GM18909 (cell line): ENCODE results near the gene UCK2.
"Not testable (repeated sequence)": the region's sequence is repeated elsewhere in the genome, so short reads cannot be mapped to it uniquely, and the experiment has no call there.

Experiments
- ATAC-seq: cut with Tn5 transposase; IDR thresholded peaks from one replicate; pipeline ENCODE4 v1.9.1; 2021; ENCODE audit warnings: mild to moderate bottlenecking; ENCODE audit not compliant: unreplicated experiment, poor library complexity

Gene UCK2

DNA sequence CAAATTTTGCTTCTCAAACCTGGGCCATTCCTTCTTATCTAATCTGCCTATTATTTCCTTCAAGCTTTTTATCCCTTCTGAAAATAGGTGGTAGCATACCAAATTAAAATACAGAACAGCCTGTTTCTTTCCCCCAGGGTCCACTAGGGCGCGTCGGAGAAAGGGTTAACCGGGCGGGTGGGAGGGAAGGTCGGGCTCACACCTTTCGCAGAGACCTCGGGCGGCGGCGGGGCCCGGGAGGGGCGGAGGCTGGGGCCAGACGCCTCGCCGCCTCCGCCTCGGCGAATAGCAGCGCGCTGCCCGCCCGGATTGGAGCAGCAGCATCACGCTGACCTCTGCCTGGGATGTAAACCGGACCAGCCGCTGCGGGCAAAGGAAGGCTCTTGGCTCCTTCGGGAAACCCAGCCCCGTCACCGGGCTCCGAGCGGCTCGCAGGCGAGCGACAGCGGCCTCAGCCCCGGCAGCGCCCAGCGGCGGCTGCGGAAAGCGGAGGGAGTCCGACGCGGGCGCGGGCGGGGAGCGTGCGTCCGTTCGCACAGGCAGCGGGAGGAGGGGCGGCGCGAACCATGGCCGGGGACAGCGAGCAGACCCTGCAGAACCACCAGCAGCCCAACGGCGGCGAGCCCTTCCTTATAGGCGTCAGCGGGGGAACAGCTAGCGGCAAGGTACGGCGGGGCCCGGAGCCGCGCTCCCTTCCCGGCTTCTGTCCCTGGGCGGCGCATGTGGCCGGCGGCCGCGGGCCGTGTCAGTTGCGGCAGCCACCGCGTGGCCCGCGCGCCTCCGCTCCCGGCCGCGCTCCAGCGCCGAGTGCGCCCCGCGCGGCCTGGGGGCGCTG lies at the start of gene UCK2:
Gene UCK2, plus strand, starts transcription at position 347 of the 835 bp plus-strand sequence. Its CDS starts 220 bp downstream, at position 567.
- peak; percentile 72 for ATAC-seq

DNA sequence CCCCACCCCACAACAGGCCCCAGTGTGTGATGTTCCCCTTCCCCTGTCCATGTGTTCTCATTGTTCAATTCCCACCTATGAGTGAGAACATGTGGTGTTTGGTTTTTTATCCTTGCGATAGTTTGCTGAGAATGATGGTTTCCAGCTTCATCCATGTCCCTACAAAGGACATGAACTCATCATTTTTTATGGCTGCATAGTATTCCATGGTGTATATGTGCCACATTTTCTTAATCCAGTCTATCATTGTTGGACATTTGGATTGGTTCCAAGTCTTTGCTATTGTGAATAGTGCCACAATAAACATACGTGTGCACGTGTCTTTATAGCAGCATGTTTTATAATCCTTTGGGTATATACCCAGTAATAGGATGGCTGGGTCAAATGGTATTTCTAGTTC lies 49.2 kb upstream of the UCK2 start:
- ATAC-seq, result not testable (repeated sequence)

DNA sequence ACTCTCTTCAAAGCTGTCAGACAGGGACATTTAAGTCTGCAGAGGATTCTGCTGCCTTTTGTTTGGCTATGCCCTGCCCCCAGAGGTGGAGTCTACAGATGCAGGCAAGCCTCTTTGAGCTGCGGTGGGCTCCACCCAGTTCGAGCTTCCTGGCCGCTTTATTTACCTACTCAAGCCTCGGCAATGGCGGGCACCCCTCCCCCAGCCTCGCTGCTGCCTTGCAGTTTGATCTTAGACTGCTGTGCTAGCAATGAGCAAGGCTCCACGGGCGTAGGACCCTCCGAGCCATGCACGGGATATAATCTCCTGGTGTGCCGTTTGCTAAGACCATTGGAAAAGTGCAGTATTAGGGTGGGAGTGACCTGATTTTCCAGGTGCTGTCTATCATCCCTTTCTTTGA lies 43.9 kb upstream of the UCK2 start:
- not testable (repeated sequence) for ATAC-seq

DNA sequence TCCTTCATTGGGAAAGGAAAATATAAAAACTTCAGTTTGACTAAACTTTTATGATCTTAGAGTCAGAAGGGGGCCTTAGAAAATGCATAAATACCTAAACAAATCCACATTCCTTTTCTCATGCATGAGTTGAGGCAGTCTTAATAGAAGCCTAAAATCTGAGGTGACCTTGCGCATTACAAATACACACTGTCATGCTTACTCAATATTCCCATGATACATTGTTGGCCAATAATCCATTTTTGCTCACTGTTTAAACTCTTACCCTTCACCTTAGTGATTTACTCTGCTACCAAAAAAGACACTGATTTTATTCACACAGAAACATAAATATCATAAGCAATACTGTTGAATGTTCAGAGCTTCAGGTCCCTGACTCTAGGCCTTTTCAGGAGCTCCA lies 39.7 kb upstream of the UCK2 start:
- no peak for ATAC-seq

DNA sequence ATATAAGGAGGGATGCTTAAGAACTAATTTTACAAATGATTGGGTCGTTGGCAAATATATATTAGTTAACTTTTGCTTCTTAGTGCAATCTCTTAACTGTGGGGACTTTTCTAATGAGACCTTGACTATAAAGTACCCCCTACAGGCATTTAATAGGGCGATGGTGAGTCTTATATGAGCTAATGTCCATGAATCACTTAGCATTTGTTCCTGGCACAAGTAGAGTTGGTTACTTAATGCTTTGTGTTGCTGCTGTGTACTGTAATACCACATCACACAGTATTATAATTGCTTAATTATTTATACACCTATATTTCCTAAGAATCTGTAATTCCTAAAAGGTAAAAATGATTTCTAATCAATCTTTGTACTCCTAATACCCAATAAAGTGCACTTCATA lies 33.5 kb upstream of the UCK2 start:
- ATAC-seq, result no peak

DNA sequence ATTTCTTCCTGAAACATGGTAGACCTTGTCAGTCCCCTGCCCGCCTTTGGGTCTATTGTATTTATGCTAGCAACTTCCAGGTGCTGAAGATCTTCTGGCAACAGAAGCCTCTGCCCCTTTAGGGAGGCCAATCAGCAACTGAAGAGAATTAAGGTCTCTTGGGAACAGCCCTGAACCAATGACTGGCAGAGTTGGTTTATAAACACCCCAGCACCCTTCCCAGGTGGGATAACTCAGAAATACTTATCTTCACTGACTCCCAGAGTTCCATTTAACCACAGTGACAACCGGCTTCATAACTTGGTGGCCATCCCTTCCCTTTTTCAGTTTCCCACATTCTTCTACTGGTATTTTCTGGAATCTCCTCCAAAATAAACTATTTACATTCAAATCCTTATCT lies 31.5 kb upstream of the UCK2 start:
- ATAC-seq, result no peak

DNA sequence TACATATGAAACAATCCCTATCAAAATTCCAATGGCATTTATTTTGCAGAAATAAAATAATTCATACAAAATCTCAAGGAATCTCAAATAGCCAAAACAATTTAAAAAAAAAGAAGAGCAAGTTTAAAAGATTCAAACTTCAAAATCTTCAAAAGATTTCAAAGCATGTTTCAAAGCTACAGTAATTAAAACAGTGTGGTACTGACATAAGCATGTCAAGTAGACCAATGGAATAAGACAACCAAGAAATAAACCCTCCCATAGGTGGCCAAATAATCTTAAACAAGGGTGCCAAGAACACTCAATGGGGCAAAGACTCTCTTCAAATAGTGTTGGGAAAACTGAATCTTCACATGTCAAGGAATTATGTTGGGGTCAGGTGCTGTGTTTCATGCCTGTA lies 28.0 kb upstream of the UCK2 start:
- no peak for ATAC-seq

DNA sequence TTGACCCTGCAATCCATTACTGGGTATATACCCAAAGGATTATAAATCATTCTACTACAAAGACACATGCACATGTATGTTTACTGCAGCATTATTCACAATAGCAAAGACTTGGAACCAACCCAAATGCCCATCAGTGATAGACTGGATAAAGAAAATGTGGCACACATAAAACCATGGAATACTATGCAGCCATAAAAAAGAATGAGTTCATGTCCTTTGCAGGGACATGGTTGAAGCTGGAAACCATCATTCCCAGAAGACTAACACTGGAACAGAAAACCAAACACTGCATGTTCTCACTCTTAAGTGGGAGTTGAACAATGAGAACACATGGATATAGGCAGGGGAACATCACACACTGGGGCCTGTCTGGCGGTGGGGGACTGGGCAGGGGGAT lies 22.9 kb upstream of the UCK2 start:
- not testable (repeated sequence) for ATAC-seq

DNA sequence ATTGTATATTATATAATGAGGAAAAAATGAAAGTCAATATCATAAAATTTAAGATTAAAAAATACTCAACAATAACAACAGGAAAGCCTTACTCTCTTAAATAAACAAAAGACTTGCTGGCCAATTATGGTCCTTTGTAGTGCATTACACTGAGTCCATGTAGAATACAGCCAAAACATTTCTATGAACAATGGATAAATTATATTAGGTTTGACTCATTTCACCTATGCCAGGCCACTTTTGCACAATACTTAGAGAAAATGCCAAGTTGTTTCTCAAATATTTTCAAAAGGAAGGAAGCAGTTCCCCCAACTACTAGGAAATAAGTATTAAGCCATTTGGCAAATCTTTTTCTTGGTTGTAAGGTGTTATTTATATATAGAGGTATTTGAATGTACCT lies 19.8 kb upstream of the UCK2 start:
- ATAC-seq, result no peak

DNA sequence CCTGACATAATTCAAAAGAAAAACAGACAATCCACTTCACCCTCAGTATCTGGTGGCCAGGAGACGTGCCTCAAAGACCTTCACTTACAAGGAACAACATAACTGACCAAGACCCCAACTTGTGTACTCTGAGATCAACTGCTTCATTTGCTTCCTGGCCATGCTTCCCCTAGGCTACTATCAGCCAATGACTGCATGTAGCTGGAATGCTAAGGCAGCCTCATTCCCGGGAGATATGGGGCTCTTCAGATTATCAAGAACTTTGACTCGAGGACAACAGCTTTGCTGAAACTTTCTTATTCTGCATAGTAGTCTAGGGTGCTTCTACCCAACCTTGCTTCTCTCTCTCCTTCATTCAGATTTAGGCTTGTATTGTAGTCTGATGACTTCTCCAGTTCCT lies 11.7 kb upstream of the UCK2 start:
- no peak for ATAC-seq

DNA sequence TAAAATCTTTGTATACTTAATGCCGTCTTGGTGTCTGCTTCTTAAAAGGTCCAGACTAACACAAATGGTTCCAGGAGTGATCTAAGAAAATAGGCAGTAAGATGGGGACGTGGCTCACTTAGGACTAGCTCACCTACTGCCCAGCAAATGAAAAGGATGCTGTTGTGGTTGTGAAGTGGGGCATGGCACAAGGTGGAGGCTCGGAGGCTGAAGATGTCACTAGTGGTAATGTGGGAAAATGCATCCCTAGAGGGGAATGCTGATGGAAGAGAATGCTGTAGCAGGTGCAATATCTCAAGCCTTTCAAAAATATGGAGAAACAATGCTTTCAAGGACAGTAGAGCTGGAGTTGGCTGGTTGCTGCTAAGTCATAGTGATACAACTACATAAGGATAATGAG lies 11.3 kb upstream of the UCK2 start:
- no peak for ATAC-seq

DNA sequence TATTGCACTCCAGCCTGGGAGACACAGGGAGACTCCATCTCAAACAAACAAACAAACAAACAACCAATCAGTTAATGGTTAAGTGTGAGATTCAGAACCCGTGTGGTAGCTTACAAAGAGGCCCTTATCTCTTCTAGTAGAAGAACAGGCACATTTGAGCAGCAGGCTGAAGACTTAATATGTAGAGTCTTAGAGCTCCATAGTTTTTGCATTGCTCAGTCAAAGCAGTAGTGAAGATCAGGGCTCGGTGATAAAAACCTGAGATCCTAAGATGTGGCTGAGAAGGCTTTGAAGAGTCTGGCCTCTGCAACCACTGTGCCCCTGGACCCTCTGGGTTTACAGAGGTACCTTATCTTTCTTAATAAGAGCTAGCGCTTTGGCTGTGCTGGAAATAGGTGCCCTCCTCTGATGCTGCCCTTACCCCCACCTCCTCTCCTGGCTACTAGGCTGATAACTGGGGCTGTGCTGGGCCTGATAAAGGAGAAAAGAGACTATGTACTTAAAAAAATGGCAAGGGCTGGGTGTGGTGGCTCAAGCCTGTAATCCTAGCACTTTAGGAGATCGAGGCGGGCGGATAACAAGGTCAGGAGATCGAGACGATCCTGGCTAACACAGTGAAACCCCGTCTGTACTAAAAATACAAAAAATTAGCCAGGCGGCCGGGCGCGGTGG lies 10.5 kb upstream of the UCK2 start:
- no peak for ATAC-seq

DNA sequence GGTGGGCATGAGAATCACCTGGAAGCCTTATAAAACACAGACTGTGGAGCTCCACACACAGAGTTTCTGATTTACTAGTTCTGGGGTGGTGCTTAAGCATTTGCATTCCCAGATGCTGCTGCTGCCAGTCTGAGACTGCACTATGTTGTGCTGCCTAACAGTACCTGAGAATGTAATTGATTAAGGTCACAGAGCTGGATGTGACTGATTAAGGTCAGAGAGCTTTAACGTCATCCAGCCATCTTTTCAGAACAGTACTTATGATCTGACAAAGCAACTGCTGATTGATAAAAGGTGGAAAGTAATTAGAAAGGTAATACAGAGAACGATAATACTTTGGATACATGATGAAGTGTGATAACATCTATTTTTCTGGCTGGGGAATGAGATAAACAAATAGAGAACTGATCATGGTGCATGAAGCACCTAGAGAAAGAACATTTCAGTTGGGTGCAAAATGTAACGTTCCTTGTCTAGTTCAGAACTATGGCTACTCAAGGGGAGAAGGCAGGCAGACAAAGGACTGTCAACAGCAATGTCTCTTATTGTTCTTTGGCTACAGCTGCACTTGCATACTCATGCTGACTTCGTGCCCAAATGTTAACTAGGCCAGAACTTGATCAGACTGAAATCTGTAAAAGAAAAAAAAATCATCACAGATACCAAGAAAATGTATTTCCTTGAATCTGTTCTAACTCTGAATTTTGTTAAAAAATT lies 3.7 kb upstream of the UCK2 start:
- no peak for ATAC-seq

DNA sequence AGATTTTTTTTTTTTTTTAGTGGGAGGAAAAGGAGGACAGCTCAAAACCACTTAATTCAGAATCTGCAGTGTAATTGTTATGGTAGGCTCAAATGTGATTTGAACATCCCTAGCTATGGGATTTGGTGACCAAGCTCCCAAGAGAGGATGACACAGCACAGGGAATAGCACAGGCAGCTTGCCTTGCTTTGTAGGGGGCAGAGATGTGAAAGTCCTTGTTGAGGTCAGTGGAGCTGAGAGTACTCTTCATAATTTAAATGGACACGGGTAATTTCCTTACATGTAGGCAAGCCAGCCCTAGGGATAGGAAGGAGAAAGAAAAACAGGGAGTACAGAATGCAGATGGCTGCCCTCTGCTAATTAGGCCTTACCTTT lies 3.2 kb upstream of the UCK2 start:
- no peak for ATAC-seq

DNA sequence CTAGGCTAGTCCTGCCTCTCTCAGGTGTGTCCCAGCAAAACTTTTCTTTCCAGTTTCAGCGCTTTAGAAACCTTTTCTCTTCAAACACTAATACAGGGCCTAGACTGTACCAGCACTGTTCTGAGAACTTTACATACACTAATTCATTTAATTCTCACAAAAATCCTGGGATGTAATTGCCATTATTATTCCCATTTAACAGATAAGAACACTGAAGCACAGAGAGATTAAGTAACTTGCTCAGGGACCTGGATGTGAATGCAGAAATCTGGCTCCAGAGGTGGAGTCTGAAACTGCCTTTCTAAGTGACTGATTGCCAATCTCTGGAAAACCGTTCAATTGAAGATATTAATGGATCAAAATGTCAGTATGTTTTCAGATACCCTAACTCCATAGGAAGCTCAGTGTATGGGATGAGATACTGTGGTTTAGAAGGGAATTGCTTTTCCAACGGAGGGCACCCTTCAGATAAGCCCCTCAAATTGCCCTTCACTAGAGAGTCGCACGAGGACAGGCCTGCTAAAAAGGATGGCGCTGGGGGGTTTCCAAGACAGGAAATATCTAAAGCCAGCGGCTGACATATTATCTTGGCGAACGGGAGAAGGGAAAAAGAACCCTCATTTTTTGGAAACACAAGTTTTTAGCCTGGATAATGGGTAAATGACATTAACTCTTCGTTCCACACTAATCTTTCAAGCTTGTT lies 698 bp upstream of the UCK2 start:
- ATAC-seq, result no peak

DNA sequence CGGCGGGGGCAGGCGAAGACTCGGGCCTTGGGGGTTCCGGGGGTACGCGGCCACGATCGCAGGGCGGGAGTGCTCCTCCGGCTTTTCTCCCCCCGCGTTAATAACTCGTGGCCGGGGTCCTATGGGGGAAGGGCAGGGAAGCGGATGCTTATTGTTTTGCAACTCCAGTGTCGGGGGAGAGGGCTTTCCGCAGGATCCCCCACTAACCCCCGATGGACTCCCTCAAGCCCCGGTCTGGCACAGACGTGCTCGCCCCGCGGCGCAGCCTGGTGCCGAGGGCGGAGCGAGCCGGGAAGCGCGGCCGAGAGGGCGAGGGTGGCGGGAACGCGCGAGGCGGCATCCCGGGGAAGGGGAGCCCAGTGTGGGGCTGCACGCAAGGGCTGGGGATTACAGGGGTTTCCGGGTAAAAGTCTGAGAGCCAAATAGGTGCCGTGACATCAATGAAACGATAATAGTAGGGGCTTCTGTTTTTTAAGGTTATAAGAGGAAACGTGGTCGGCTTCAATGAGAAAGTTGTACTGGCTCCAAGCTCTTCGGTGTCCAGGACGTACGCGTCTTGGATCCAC lies 772 bp downstream of the UCK2 start:
- peak; percentile 54 for ATAC-seq

DNA sequence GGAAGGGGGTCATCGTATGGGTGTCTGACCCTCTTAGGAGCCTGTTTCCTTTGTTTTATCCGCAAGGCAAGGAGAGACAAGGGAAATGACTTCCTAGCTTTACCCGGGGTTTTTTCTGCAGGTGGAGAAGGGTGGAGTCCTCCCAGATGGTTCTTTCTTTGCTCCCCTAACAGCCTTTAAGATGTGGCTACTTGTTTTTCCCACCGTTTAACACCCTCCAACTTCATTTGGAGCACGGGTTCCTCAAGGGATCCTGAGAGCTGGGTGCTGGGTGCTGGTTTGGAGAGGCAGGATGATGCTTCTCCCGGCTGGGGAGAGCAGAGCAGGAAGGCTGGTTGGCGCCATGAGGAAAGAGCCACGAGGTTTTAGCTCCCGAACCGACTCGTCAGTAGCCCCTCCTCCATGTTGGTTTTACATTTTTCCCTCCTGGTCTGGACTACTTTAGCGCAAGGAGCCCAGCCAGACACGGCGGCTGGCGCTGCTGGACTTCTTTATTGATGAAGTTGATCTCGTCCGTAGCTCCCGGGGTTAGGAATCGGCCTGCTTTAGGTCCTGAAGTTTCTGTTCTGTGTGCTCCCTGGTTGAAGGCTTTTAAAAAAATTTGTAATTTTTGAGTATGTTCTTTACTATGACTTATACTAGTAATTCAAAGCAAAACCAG lies 1.4 kb downstream of the UCK2 start:
- peak; percentile 1 for ATAC-seq

DNA sequence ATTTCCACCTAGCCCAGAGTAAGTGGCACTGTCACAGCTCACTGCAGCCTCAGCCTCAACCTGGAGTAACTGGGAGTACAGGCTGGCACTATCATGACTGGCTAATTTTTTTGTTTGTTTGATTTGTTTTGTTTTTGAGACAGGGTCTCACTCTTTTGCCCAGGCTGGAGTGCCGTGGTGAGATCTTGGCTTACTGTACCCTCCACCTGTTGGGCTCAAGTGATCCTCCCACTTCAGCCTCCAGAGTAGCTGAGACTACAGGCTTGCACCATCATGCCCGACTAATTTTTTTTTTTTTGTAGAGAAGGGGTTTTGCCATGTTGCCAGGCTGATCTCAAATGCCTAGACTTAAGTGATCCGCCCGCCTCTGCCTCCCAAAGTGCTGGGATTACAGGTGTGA lies 2.5 kb downstream of the UCK2 start:
- ATAC-seq, result no peak

DNA sequence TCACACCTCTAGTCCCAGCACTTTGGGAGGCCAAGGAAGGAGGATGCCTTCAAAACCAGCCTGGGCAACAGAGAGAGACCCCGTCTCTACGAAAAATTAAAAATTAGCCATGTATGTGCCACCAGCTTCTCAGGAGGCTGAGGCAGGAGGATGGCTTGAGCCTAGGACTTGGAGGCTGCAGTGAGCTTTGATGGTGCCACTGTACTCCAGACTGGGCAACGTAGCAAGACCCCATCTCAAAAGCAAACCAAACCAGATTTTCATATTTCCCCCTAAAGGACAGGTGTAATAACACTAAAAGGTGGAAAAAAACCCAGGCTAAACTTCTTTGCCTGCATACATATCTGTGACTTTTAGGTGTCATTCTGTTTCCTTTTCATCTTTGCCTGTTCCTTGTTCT lies 3.7 kb downstream of the UCK2 start:
- no peak for ATAC-seq

DNA sequence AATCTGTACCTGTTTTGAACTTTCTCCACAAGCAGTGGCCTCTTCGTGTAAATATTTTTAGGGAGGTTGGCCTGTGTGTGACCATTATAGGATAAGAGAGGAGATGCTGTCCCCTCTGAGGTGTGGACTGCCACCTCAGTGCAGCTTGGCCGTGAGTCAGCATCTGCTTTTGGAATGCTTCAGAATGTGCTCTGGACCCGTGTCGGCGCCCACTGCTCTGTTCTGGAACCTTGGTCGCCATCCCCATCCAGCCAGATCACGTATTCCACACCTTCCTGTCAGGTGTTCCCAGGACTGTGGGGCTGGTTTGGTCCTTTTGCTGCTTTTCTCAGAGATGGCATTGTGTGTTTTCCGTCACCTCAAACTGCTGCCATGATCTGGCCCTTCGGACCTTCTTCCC lies 5.5 kb downstream of the UCK2 start:
- ATAC-seq, result no peak
